ENCODE measurements around the gene CYB5RL. TPM values are rescaled to one million over a fixed set of nuclear protein-coding genes. Genes with fewer than 3 reads are reported as not detected.

CYB5RL gene
- total RNA-seq, 2 experiments from 2014 or later: 12.7 to 13.6 TPM

- CTCF ChIA-PET: no interaction called here
- no peaks in the 10 kb centered on the region for H3K27me3 Mint-ChIP-seq (ENCODE audit: low read depth)
- H3K9me3 Mint-ChIP-seq: no peaks in the 10 kb centered on the region
- no peak overlapping the region for H3K4me3 Mint-ChIP-seq
- H3K27ac Mint-ChIP-seq: no peak overlapping the region
- H3K4me1 Mint-ChIP-seq (ENCODE audit: low read depth): peaks cover 29% of the 10 kb centered on the region
- intact Hi-C loops (cut with micrococcal nuclease): loop anchor here (5.0 kb wide), 1 partner anchor 153 kb away; no protein-coding TSS in a partner anchor
- peaks cover 38% of the 10 kb centered on the region for H3K36me3 Mint-ChIP-seq (ENCODE audit: low read depth)
- no peak for DNase-seq
Measured at GRCh38 chr1:54204199-54204598, 4.4 kb upstream of the CYB5RL start.

GRCh38 chr1:54200519-54200997 is 728 bp upstream of the CYB5RL start:
- CTCF ChIA-PET: interaction anchor here (0.9 to 3.4 kb wide), 2 partner anchors 204 to 288 kb away, joined by 4 to 23 read pairs; no protein-coding TSS in a partner anchor
- H3K4me1 Mint-ChIP-seq (ENCODE audit: low read depth): peaks cover 32% of the 10 kb centered on the region
- H3K9me3 Mint-ChIP-seq: no peaks in the 10 kb centered on the region
- no peaks in the 10 kb centered on the region for H3K27me3 Mint-ChIP-seq (ENCODE audit: low read depth)
- peak; percentile 22 for DNase-seq
- peaks cover 22% of the 10 kb centered on the region for H3K36me3 Mint-ChIP-seq (ENCODE audit: low read depth)
- intact Hi-C loops (cut with micrococcal nuclease): loop anchor here (1.0 to 5.0 kb wide), 7 partner anchors 80 to 599 kb away; partner anchors contain the start of genes TCEANC2 and TMEM59
- peak overlapping the region; percentile 92 for H3K4me3 Mint-ChIP-seq
- H3K27ac Mint-ChIP-seq: peak overlapping the region; percentile 59

- H3K27ac Mint-ChIP-seq: peak overlapping the region; percentile 53
- H3K27me3 Mint-ChIP-seq (ENCODE audit: low read depth): no peaks in the 10 kb centered on the region
- H3K9me3 Mint-ChIP-seq: no peaks in the 10 kb centered on the region
- no peak for DNase-seq
- CTCF ChIA-PET: interaction anchor here (0.5 to 3.4 kb wide), 3 partner anchors 18 to 289 kb away, joined by 3 to 23 read pairs (median 8); no protein-coding TSS in a partner anchor
- intact Hi-C loops (cut with micrococcal nuclease): loop anchor here (1.0 kb wide), 1 partner anchor 254 kb away; the partner anchor contains the start of gene IFT25
- H3K4me3 Mint-ChIP-seq: peak overlapping the region; percentile 92
- H3K36me3 Mint-ChIP-seq (ENCODE audit: low read depth): peaks cover 19% of the 10 kb centered on the region
- H3K4me1 Mint-ChIP-seq (ENCODE audit: low read depth): peaks cover 32% of the 10 kb centered on the region
Measured at GRCh38 chr1:54199151-54199764, 572 bp downstream of the CYB5RL start.

- no peaks in the 10 kb centered on the region for H3K9me3 Mint-ChIP-seq
- H3K4me1 Mint-ChIP-seq (ENCODE audit: low read depth): no peaks in the 10 kb centered on the region
- peaks cover 10% of the 10 kb centered on the region for H3K36me3 Mint-ChIP-seq (ENCODE audit: low read depth)
- CTCF ChIA-PET: no interaction called here
- no peaks in the 10 kb centered on the region for H3K27me3 Mint-ChIP-seq (ENCODE audit: low read depth)
- H3K4me3 Mint-ChIP-seq: no peak overlapping the region
- no peak overlapping the region for H3K27ac Mint-ChIP-seq
- DNase-seq: no peak
- intact Hi-C loops (cut with micrococcal nuclease): no loop called here
Measured at GRCh38 chr1:54193453-54193852, 6.4 kb downstream of the CYB5RL start.

GRCh38 chr1:54191525-54191924 is 8.3 kb downstream of the CYB5RL start:
- Mint-ChIP-seq H3K36me3 (ENCODE audit: low read depth) (peaks cover 17% of the 10 kb centered on the region), H3K4me3 (no peak overlapping the region), H3K4me1 (ENCODE audit: low read depth) (no peaks in the 10 kb centered on the region), H3K27me3 (ENCODE audit: low read depth) (no peaks in the 10 kb centered on the region), H3K27ac (no peak overlapping the region), H3K9me3 (no peaks in the 10 kb centered on the region)
- CTCF ChIA-PET: no interaction called here
- no peak for DNase-seq
- intact Hi-C loops (cut with micrococcal nuclease): loop anchor here (1.0 kb wide), 1 partner anchor 36 kb away; no protein-coding TSS in a partner anchor

- no peaks in the 10 kb centered on the region for H3K9me3 Mint-ChIP-seq
- H3K4me3 Mint-ChIP-seq: no peak overlapping the region
- intact Hi-C loops (cut with micrococcal nuclease): no loop called here
- H3K4me1 Mint-ChIP-seq (ENCODE audit: low read depth): no peaks in the 10 kb centered on the region
- H3K27me3 Mint-ChIP-seq (ENCODE audit: low read depth): no peaks in the 10 kb centered on the region
- DNase-seq: no peak
- CTCF ChIA-PET: interaction anchor here (0.8 kb wide), 1 partner anchor 9 kb away, joined by 3 read pairs; no protein-coding TSS in a partner anchor
- peaks cover 23% of the 10 kb centered on the region for H3K36me3 Mint-ChIP-seq (ENCODE audit: low read depth)
- no peak overlapping the region for H3K27ac Mint-ChIP-seq
Measured at GRCh38 chr1:54190526-54190925, 9.3 kb downstream of the CYB5RL start.

- no peaks in the 10 kb centered on the region for H3K27me3 Mint-ChIP-seq (ENCODE audit: low read depth)
- no peak overlapping the region for H3K27ac Mint-ChIP-seq
- no peaks in the 10 kb centered on the region for H3K4me1 Mint-ChIP-seq (ENCODE audit: low read depth)
- DNase-seq: no peak
- no peaks in the 10 kb centered on the region for H3K9me3 Mint-ChIP-seq
- peaks cover 22% of the 10 kb centered on the region for H3K36me3 Mint-ChIP-seq (ENCODE audit: low read depth)
- intact Hi-C loops (cut with micrococcal nuclease): no loop called here
- no peak overlapping the region for H3K4me3 Mint-ChIP-seq
- CTCF ChIA-PET: no interaction called here
Measured at GRCh38 chr1:54188291-54188690, 11.5 kb downstream of the CYB5RL start.

GRCh38 chr1:54186056-54186455 is 13.8 kb downstream of the CYB5RL start:
- CTCF ChIA-PET: no interaction called here
- Mint-ChIP-seq H3K9me3 (no peaks in the 10 kb centered on the region), H3K27ac (no peak overlapping the region), H3K27me3 (ENCODE audit: low read depth) (no peaks in the 10 kb centered on the region), H3K4me1 (ENCODE audit: low read depth) (no peaks in the 10 kb centered on the region), H3K4me3 (no peak overlapping the region), H3K36me3 (ENCODE audit: low read depth) (peaks cover 29% of the 10 kb centered on the region)
- DNase-seq: no peak
- intact Hi-C loops (cut with micrococcal nuclease): no loop called here

- intact Hi-C loops (cut with micrococcal nuclease): loop anchor here (1.0 to 5.0 kb wide), 2 partner anchors 49 to 308 kb away; no protein-coding TSS in a partner anchor
- CTCF ChIA-PET: interaction anchor here (0.7 to 2.6 kb wide), 14 partner anchors 9 to 327 kb away, joined by 3 to 24 read pairs (median 4); partner anchors contain the start of genes CYB5RL and MRPL37
- DNase-seq: no peak
- Mint-ChIP-seq H3K4me3 (no peak overlapping the region), H3K9me3 (no peaks in the 10 kb centered on the region), H3K27ac (no peak overlapping the region), H3K4me1 (ENCODE audit: low read depth) (no peaks in the 10 kb centered on the region), H3K36me3 (ENCODE audit: low read depth) (peaks cover 20% of the 10 kb centered on the region), H3K27me3 (ENCODE audit: low read depth) (no peaks in the 10 kb centered on the region)
Measured at GRCh38 chr1:54180701-54181360, 19.0 kb downstream of the CYB5RL start.

GRCh38 chr1:54178296-54179070 is 21.3 kb downstream of the CYB5RL start:
- intact Hi-C loops (cut with micrococcal nuclease): no loop called here
- Mint-ChIP-seq H3K27ac (no peak overlapping the region), H3K27me3 (ENCODE audit: low read depth) (no peaks in the 10 kb centered on the region), H3K4me3 (no peak overlapping the region), H3K9me3 (no peaks in the 10 kb centered on the region), H3K36me3 (ENCODE audit: low read depth) (peaks cover 15% of the 10 kb centered on the region), H3K4me1 (ENCODE audit: low read depth) (no peaks in the 10 kb centered on the region)
- CTCF ChIA-PET: no interaction called here
- no peak for DNase-seq

- H3K9me3 Mint-ChIP-seq: no peaks in the 10 kb centered on the region
- H3K36me3 Mint-ChIP-seq (ENCODE audit: low read depth): peaks cover 11% of the 10 kb centered on the region
Measured at GRCh38 chr1:54177726-54178125, 22.1 kb downstream of the CYB5RL start.

More at GRCh38 chr1:54177726-54178125, 22.1 kb downstream of the CYB5RL start:
- Mint-ChIP-seq H3K4me3 (no peak overlapping the region), H3K4me1 (ENCODE audit: low read depth) (no peaks in the 10 kb centered on the region), H3K27me3 (ENCODE audit: low read depth) (no peaks in the 10 kb centered on the region), H3K27ac (no peak overlapping the region)
- CTCF ChIA-PET: no interaction called here
- intact Hi-C loops (cut with micrococcal nuclease): no loop called here
- no peak for DNase-seq
